HepG2 (cell line): ENCODE data around the gene SLC44A4. TPM values are rescaled to one million over a fixed set of nuclear protein-coding genes. Genes with fewer than 3 reads are reported as not detected.

Source experiments
- KDM3A ChIP-seq: IDR thresholded peaks from 2 replicates; pipeline ENCODE4 v1.6.1; 2018; ENCODE audit warnings: low read depth, missing compliant biosample characterization
- KMT2B ChIP-seq: IDR thresholded peaks from 2 replicates; pipeline ENCODE4 v1.6.1; 2016; ENCODE audit warnings: missing genetic modification reagents, missing compliant biosample characterization
- MIER2 ChIP-seq: IDR thresholded peaks from 2 replicates; pipeline ENCODE4 v1.6.1; 2016; ENCODE audit warnings: missing biosample characterization, missing genetic modification reagents
- MXI1 ChIP-seq: IDR thresholded peaks from 3 replicates; pipeline ENCODE4 v1.6.1; 2012; ENCODE audit warnings: low read depth, low read length, inconsistent platforms, borderline replicate concordance
- PAF1 ChIP-seq: IDR thresholded peaks from 2 replicates; pipeline ENCODE4 v1.6.1; 2016; ENCODE audit warnings: missing genetic modification reagents, missing compliant biosample characterization
- RCOR2 ChIP-seq: IDR thresholded peaks from 2 replicates; pipeline ENCODE4 v1.6.1; 2016; ENCODE audit warnings: missing biosample characterization, missing genetic modification reagents
- RFX1 ChIP-seq: fragments of 450-650 bp; IDR thresholded peaks from 2 replicates; pipeline ENCODE4 v1.6.1; 2017
- RORA ChIP-seq: sonication (generic); formaldehyde crosslinking; IDR thresholded peaks from 2 replicates; pipeline ENCODE4 v1.5.0; 2020; ENCODE audit warnings: mild to moderate bottlenecking, missing genetic modification reagents, moderate library complexity
- SMARCC2 ChIP-seq: fragments of 450-650 bp; IDR thresholded peaks from 2 replicates; pipeline ENCODE4 v1.6.1; 2017; ENCODE audit warnings: antibody characterized with exemption, mild to moderate bottlenecking
- SOX5 ChIP-seq: IDR thresholded peaks from 2 replicates; pipeline ENCODE4 v1.6.1; 2016; ENCODE audit warnings: borderline replicate concordance
- ZNF10 ChIP-seq: sonication (generic); formaldehyde crosslinking; IDR thresholded peaks from 2 replicates; pipeline ENCODE4 v1.4.0; 2020; ENCODE audit warnings: mild to moderate bottlenecking, low read depth, missing genetic modification reagents, borderline replicate concordance
- ZNF34 ChIP-seq: sonication (generic); formaldehyde crosslinking; IDR thresholded peaks from 2 replicates; pipeline ENCODE4 v1.4.0; 2020; ENCODE audit warnings: mild to moderate bottlenecking, missing genetic modification reagents, borderline replicate concordance
- ZNF383 ChIP-seq: sonication (generic); formaldehyde crosslinking; IDR thresholded peaks from 2 replicates; pipeline ENCODE4 v1.4.0; 2020; ENCODE audit warnings: missing genetic modification reagents, mild to moderate bottlenecking, borderline replicate concordance
- ZNF562 ChIP-seq: sonication (generic); formaldehyde crosslinking; IDR thresholded peaks from 2 replicates; pipeline ENCODE4 v1.8.0; 2022; ENCODE audit warnings: missing genetic modification reagents, borderline replicate concordance
- ZNF788 ChIP-seq: sonication (generic); formaldehyde crosslinking; IDR thresholded peaks from 2 replicates; pipeline ENCODE4 v1.5.0; 2020; ENCODE audit warnings: mild to moderate bottlenecking, missing genetic modification reagents, borderline replicate concordance
- ZNF891 ChIP-seq: sonication (generic); formaldehyde crosslinking; IDR thresholded peaks from 2 replicates; pipeline ENCODE4 v1.5.0; 2020; ENCODE audit warnings: mild to moderate bottlenecking, missing genetic modification reagents
- ZSCAN31 ChIP-seq: sonication (generic); formaldehyde crosslinking; IDR thresholded peaks from 2 replicates; pipeline ENCODE4 v1.5.0; 2020; ENCODE audit warnings: low read depth, mild to moderate bottlenecking, missing genetic modification reagents
- polyA plus RNA-seq, 8 experiments: library from polyadenylated mRNA; depleted of rRNA in 3 of 8; stranded (reverse) in 7 of 8; unstranded in 1 of 8; fragments of >200 nt; fragmentation: Illumina TruSeq in 4 of 8; extraction: Trizol in 4 of 8; gene quantifications; 2 replicates each; pipeline versions ENCODE4 v1.2.1 to v1.2.3, GENCODE V29; 2011 to 2016; ENCODE audit warnings: low read depth in 4 of 8, missing spikeins in 1 of 8, mixed read lengths in 1 of 8; ENCODE audit not compliant: insufficient read depth in 1 of 8
- total RNA-seq, 5 experiments: library from RNA; depleted of rRNA; stranded (reverse); fragments of >200 nt; fragmentation: Illumina TruSeq; extraction: Trizol; gene quantifications; 2 replicates each; pipeline ENCODE4 v1.2.3, GENCODE V29; 2016; ENCODE audit warnings: low read depth in 1 of 5
- TF ChIP-seq, protein P1 (sequence below), 2 experiments: fragments of 450-650 bp in 1 of 2; sonication (generic) in 1 of 2; formaldehyde crosslinking in 1 of 2; IDR thresholded peaks; 2 replicates each; pipeline versions ENCODE4 v1.6.1 to v1.8.0; 2016 to 2022; ENCODE audit warnings: antibody characterized with exemption in 1 of 2, mild to moderate bottlenecking in 1 of 2, missing genetic modification reagents in 1 of 2
- TF ChIP-seq, protein P2 (sequence below): sonication (generic); formaldehyde crosslinking; IDR thresholded peaks from 2 replicates; pipeline ENCODE4 v1.9.0; 2021; ENCODE audit warnings: missing genetic modification reagents, mild to moderate bottlenecking, borderline replicate concordance
- TF ChIP-seq, protein P3 (sequence below): sonication (generic); formaldehyde crosslinking; IDR thresholded peaks from 2 replicates; pipeline ENCODE4 v1.4.0; 2020; ENCODE audit warnings: missing genetic modification reagents

The SLC44A4 gene
- total and polyA plus RNA-seq, 2 of the 13 experiments (the other 11 are each of a cell fraction or from before 2014, with no cell fraction given), result 3.5 to 5.9 TPM

DNA sequence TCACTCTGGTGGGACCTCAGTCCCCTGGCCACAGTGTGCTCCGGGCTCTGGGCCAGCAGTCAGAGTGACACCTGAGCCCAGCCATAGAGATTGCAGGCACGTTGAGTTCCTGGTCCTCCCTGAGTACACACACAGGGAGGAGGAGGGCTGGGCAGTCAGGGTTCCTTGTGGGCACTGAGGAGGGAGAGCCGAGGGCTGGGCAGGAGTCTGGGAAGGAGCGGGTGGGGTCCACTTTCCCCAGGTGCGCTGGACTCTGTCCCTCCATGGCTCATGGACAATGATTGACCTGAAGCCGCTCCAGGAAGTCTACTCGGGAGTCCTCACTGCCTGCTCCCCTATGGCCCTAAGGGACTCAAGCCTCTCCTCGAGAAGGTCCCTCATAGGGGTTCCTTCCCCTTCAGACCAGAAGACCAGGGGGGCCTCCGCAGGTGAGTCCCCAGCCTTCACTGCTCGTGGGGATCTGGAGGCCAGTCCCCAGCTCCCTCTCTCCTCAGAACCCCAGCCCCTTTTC lies 1.1 kb downstream of the SLC44A4 start (continued):
- TF ChIP-seq, protein P1, sequence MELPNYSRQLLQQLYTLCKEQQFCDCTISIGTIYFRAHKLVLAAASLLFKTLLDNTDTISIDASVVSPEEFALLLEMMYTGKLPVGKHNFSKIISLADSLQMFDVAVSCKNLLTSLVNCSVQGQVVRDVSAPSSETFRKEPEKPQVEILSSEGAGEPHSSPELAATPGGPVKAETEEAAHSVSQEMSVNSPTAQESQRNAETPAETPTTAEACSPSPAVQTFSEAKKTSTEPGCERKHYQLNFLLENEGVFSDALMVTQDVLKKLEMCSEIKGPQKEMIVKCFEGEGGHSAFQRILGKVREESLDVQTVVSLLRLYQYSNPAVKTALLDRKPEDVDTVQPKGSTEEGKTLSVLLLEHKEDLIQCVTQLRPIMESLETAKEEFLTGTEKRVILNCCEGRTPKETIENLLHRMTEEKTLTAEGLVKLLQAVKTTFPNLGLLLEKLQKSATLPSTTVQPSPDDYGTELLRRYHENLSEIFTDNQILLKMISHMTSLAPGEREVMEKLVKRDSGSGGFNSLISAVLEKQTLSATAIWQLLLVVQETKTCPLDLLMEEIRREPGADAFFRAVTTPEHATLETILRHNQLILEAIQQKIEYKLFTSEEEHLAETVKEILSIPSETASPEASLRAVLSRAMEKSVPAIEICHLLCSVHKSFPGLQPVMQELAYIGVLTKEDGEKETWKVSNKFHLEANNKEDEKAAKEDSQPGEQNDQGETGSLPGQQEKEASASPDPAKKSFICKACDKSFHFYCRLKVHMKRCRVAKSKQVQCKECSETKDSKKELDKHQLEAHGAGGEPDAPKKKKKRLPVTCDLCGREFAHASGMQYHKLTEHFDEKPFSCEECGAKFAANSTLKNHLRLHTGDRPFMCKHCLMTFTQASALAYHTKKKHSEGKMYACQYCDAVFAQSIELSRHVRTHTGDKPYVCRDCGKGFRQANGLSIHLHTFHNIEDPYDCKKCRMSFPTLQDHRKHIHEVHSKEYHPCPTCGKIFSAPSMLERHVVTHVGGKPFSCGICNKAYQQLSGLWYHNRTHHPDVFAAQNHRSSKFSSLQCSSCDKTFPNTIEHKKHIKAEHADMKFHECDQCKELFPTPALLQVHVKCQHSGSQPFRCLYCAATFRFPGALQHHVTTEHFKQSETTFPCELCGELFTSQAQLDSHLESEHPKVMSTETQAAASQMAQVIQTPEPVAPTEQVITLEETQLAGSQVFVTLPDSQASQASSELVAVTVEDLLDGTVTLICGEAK (IDR thresholded peaks at IDR 0.05), result no peak
- TF ChIP-seq, protein P1 (CRISPR knock-in tag; IDR thresholded peaks at IDR 0.05), result no peak
- no peak for TF ChIP-seq RORA (CRISPR knock-in tag)
- no peak for TF ChIP-seq KDM3A (CRISPR knock-in tag)
- 0 out of 2 replicates have a peak, but pooled peaks have one; percentile 46 for TF ChIP-seq ZNF383
- no peak for TF ChIP-seq ZNF562 (CRISPR knock-in tag)
- no peak; the same call in 1 of the 2 replicates for TF ChIP-seq SOX5 (CRISPR knock-in tag)
- TF ChIP-seq RFX1, result no peak
- TF ChIP-seq ZNF34 (CRISPR knock-in tag), result peak; percentile 94; the same call in 1 of the 2 replicates
- no peak for TF ChIP-seq SMARCC2
- no peak; the same call in 1 of the 2 replicates for TF ChIP-seq ZNF891
- 0 out of 2 replicates have a peak, but pooled peaks have one; percentile 19 for TF ChIP-seq RCOR2 (CRISPR knock-in tag)
- TF ChIP-seq, protein P2, sequence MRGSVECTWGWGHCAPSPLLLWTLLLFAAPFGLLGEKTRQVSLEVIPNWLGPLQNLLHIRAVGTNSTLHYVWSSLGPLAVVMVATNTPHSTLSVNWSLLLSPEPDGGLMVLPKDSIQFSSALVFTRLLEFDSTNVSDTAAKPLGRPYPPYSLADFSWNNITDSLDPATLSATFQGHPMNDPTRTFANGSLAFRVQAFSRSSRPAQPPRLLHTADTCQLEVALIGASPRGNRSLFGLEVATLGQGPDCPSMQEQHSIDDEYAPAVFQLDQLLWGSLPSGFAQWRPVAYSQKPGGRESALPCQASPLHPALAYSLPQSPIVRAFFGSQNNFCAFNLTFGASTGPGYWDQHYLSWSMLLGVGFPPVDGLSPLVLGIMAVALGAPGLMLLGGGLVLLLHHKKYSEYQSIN (CRISPR knock-in tag), result no peak
- 0 out of 2 replicates have a peak, but pooled peaks have one; percentile 35 for TF ChIP-seq KMT2B
- TF ChIP-seq MXI1, result peak; percentile 10; the same call in 1 of the 3 replicates
- no peak for TF ChIP-seq PAF1 (CRISPR knock-in tag)
- TF ChIP-seq ZNF788 (CRISPR knock-in tag), result 0 out of 2 replicates have a peak, but pooled peaks have one; percentile 33
- no peak for TF ChIP-seq ZNF10 (CRISPR knock-in tag)
- no peak for TF ChIP-seq MIER2
- TF ChIP-seq, protein P3, sequence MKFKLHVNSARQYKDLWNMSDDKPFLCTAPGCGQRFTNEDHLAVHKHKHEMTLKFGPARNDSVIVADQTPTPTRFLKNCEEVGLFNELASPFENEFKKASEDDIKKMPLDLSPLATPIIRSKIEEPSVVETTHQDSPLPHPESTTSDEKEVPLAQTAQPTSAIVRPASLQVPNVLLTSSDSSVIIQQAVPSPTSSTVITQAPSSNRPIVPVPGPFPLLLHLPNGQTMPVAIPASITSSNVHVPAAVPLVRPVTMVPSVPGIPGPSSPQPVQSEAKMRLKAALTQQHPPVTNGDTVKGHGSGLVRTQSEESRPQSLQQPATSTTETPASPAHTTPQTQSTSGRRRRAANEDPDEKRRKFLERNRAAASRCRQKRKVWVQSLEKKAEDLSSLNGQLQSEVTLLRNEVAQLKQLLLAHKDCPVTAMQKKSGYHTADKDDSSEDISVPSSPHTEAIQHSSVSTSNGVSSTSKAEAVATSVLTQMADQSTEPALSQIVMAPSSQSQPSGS, result no peak
- TF ChIP-seq ZSCAN31 (CRISPR knock-in tag), result no peak
